Measurements from ENCODE around the gene QKI. TPM values are rescaled to one million over a fixed set of nuclear protein-coding genes. Genes with fewer than 3 reads are reported as not detected.
A peak's percentile ranks its signal among the peaks of the same experiment; 100 is the strongest.
"Not testable (repeated sequence)": the region's sequence is repeated elsewhere in the genome, so short reads cannot be mapped to it uniquely, and the experiment has no call there.

QKI gene
- total RNA-seq, 1 donor from 2014 or later, result 290 TPM

DNA sequence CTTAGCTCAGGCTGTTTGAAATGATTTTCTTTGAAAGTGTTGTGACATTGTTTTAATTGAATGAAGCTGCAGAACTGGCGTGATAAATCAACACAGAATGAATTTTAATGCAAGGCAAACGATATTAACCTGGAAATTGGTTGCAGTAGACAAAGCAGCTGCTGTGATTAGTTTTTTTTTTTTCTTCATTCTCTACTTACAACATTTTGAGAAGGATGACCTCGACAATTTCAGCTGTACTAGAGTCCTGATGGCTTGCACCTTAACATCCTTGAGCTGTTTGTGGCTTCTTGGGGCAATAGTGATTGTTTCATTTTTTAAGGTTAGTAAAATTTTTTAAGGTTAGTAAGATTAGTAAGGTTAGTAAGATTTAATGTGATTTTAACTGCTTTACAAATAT lies 54.2 kb downstream of the QKI start:
- peaks cover 29% of the 10 kb centered on the region for H3K9me3 Mint-ChIP-seq (ENCODE audit: unreplicated experiment)
- no peak for DNase-seq (ENCODE audit: extremely low spot score, unreplicated experiment)
- H3K27ac Mint-ChIP-seq (ENCODE audit: unreplicated experiment), result no peak overlapping the region

DNA sequence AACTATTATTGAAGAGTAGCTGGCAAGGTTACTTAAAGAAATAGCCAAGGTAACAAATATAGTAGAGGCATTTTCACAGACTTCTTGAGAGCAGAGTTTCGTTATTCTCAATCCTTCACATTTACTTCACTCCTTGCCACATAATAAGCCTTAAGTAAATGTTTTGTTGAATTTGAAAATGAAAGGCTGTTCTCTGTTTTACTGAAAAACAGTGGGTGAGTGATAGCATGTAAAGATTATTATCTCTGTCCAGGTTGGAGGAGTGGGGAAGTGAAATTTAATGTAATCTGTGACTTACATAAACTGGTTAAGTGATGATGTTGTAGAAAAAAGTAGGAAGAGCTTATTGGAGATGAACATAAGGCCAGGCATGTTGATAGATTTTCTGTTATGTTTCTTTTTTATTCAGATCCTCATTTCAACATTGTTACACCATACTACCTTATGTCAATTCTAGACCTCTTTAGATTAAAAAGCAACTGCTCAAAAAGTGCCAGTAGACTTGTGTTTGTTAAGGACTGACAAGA lies 55.0 kb downstream of the QKI start:
- H3K27me3 Mint-ChIP-seq (ENCODE audit: unreplicated experiment), result no peaks in the 10 kb centered on the region
- no peak for DNase-seq (ENCODE audit: extremely low spot score, unreplicated experiment)
- peaks cover 46% of the 10 kb centered on the region for H3K4me1 Mint-ChIP-seq (ENCODE audit: unreplicated experiment)
- H3K36me3 Mint-ChIP-seq (ENCODE audit: unreplicated experiment), result peaks cover 62% of the 10 kb centered on the region
- H3K9me3 Mint-ChIP-seq (ENCODE audit: unreplicated experiment), result peaks cover 29% of the 10 kb centered on the region
- H3K27ac Mint-ChIP-seq (ENCODE audit: unreplicated experiment), result peak overlapping the region; percentile 23
- no peak overlapping the region for H3K4me3 Mint-ChIP-seq (ENCODE audit: unreplicated experiment)
- TF ChIP-seq, protein P1, sequence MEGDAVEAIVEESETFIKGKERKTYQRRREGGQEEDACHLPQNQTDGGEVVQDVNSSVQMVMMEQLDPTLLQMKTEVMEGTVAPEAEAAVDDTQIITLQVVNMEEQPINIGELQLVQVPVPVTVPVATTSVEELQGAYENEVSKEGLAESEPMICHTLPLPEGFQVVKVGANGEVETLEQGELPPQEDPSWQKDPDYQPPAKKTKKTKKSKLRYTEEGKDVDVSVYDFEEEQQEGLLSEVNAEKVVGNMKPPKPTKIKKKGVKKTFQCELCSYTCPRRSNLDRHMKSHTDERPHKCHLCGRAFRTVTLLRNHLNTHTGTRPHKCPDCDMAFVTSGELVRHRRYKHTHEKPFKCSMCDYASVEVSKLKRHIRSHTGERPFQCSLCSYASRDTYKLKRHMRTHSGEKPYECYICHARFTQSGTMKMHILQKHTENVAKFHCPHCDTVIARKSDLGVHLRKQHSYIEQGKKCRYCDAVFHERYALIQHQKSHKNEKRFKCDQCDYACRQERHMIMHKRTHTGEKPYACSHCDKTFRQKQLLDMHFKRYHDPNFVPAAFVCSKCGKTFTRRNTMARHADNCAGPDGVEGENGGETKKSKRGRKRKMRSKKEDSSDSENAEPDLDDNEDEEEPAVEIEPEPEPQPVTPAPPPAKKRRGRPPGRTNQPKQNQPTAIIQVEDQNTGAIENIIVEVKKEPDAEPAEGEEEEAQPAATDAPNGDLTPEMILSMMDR (IDR thresholded peaks at IDR 0.05), result no peak

More for the DNA sequence above, 54.2 kb downstream of the QKI start:
- Mint-ChIP-seq H3K4me3 (ENCODE audit: unreplicated experiment) (no peak overlapping the region), H3K4me1 (ENCODE audit: unreplicated experiment) (peaks cover 50% of the 10 kb centered on the region), H3K27me3 (ENCODE audit: unreplicated experiment) (no peaks in the 10 kb centered on the region), H3K36me3 (ENCODE audit: unreplicated experiment) (peaks cover 65% of the 10 kb centered on the region)
- TF ChIP-seq, protein P1 (IDR thresholded peaks at IDR 0.05), result no peak

DNA sequence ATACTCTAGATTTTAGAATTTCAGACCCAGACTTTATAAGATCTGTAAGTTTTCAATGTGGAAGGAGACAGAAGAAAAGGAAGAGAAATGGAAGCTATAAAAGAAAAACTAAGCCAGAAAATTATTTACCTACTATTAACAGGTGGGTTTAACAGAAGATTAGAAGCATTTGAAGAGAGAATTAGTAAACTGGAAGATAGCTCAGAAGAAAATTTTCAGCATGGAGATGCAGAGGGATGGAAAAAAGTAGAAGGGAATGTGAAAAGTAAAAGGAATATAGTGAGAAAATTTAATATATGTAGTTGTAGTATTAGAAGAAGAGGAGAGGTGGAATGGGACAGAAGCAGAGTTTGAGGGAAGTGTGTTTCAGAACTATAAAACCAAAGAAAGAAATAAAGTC lies 56.1 kb downstream of the QKI start:
- H3K27ac Mint-ChIP-seq (ENCODE audit: unreplicated experiment), result no peak overlapping the region
- peaks cover 60% of the 10 kb centered on the region for H3K36me3 Mint-ChIP-seq (ENCODE audit: unreplicated experiment)
- TF ChIP-seq, protein P1 (IDR thresholded peaks at IDR 0.05), result no peak
- H3K27me3 Mint-ChIP-seq (ENCODE audit: unreplicated experiment), result no peaks in the 10 kb centered on the region
- no peak for DNase-seq (ENCODE audit: extremely low spot score, unreplicated experiment)
- H3K4me3 Mint-ChIP-seq (ENCODE audit: unreplicated experiment), result no peak overlapping the region
- peaks cover 42% of the 10 kb centered on the region for H3K4me1 Mint-ChIP-seq (ENCODE audit: unreplicated experiment)
- peaks cover 29% of the 10 kb centered on the region for H3K9me3 Mint-ChIP-seq (ENCODE audit: unreplicated experiment)

DNA sequence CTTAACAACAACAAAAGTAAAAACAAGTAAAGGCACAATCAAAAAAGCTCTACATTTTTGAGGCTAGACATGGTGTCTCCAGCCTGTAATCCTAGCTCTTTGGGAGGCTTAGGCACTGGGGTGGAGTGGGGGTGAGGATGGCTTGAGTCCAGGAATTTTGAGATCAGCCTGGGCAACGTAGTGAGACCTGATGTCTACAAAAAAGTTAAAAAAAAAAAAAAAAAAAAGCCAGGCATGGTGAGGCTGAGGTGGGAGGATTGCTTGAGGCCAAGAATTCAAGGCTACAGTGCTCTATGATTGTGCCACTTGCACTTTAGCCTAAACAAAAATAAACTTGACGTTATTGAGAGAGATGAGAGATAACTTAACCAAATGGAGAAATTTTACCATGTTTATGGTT lies 60.1 kb downstream of the QKI start:
- Mint-ChIP-seq H3K36me3 (ENCODE audit: unreplicated experiment) (peaks cover 46% of the 10 kb centered on the region), H3K27me3 (ENCODE audit: unreplicated experiment) (no peaks in the 10 kb centered on the region), H3K4me3 (ENCODE audit: unreplicated experiment) (no peak overlapping the region), H3K9me3 (ENCODE audit: unreplicated experiment) (peaks cover 21% of the 10 kb centered on the region), H3K27ac (ENCODE audit: unreplicated experiment) (no peak overlapping the region), H3K4me1 (ENCODE audit: unreplicated experiment) (peaks cover 27% of the 10 kb centered on the region)
- DNase-seq (ENCODE audit: extremely low spot score, unreplicated experiment), result no peak
- TF ChIP-seq, protein P1 (IDR thresholded peaks at IDR 0.05), result no peak

DNA sequence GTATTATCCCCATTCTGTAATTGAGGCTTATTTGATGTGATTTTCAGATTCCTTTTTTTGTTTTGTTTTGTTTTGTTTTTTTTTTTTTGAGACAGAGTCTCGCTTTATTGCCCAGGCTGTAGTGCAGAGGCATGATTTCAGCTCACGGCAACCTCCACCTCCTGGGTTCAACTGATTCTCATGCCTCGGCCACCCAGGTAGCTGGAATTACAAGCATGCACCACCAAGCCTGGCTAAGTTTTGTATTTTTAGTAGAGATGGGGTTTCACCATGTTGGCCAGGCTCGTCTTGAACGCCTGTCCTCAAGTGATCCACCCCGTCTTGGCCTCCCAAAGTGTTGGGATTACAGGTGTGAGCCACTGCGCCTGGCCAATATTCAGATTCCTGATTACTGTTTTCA lies 62.4 kb downstream of the QKI start:
- Mint-ChIP-seq H3K4me1 (ENCODE audit: unreplicated experiment) (peaks cover 27% of the 10 kb centered on the region), H3K36me3 (ENCODE audit: unreplicated experiment) (peaks cover 37% of the 10 kb centered on the region)

DNA sequence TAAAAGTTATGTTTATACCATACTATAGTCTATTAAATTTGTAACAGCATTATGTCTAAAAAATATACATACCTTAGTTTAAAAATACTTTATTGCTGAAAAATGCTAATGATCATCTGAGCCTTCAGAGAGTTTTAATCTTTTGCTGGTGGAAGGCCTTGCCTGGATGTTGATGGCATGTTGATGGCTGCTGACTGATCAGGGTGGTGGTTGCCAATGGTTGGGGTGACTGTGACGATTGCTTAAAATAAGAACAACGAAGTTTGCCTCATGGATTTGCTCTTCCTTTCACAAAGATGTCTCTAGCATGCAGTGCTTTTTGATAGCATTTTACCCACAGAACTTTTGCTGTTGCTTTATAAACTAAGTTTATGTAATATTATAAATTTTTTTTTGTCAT lies 68.6 kb downstream of the QKI start:
- H3K36me3 Mint-ChIP-seq (ENCODE audit: unreplicated experiment), result peaks cover 34% of the 10 kb centered on the region
- TF ChIP-seq, protein P1 (IDR thresholded peaks at IDR 0.05), result no peak
- no peak overlapping the region for H3K27ac Mint-ChIP-seq (ENCODE audit: unreplicated experiment)
- no peaks in the 10 kb centered on the region for H3K27me3 Mint-ChIP-seq (ENCODE audit: unreplicated experiment)
- DNase-seq (ENCODE audit: extremely low spot score, unreplicated experiment), result no peak
- H3K4me3 Mint-ChIP-seq (ENCODE audit: unreplicated experiment), result no peak overlapping the region
- H3K9me3 Mint-ChIP-seq (ENCODE audit: unreplicated experiment), result no peaks in the 10 kb centered on the region
- peaks cover 24% of the 10 kb centered on the region for H3K4me1 Mint-ChIP-seq (ENCODE audit: unreplicated experiment)

More for the DNA sequence above, 62.4 kb downstream of the QKI start:
- not testable (repeated sequence) for DNase-seq (ENCODE audit: extremely low spot score, unreplicated experiment); H3K27me3 Mint-ChIP-seq (ENCODE audit: unreplicated experiment); H3K27ac Mint-ChIP-seq (ENCODE audit: unreplicated experiment); H3K9me3 Mint-ChIP-seq (ENCODE audit: unreplicated experiment); H3K4me3 Mint-ChIP-seq (ENCODE audit: unreplicated experiment)

Data from osteocyte (in vitro differentiated cells).